A673 (cell line): ENCODE measurements around the gene MYBPHL.

Experiments used
- CTCF ChIP-seq: fragments of 300-800, 200-600 bp; sonication (generic); conservative IDR thresholded peaks from 2 replicates; pipeline ENCODE4 v1.5.1; 2017; ENCODE audit warnings: low read depth, mild to moderate bottlenecking, antibody characterized with exemption, low read length, moderate library complexity, mixed read lengths
- EZH2 ChIP-seq: fragments of 200-600 bp; sonication (generic); IDR thresholded peaks from 2 replicates; pipeline ENCODE4 v1.6.1; 2017; ENCODE audit warnings: borderline replicate concordance, low read depth, mild to moderate bottlenecking, mixed read lengths, antibody characterized with exemption, low read length; ENCODE audit not compliant: poor library complexity, severe bottlenecking

GRCh38 chr1:109273570-109274288 lies 33.1 kb downstream of the MYBPHL start:
- TF ChIP-seq CTCF (no peak), EZH2 (no peak)
